ENCODE data around the gene EYS.

Gene EYS

GRCh38 chr6:64170316-64170715 lies 1536.7 kb downstream of the EYS start (continued):
- TF ChIP-seq PATZ1 (CRISPR knock-in tag; IDR thresholded peaks at IDR 0.05; ENCODE audit: borderline replicate concordance), result no peak
- no peak for TF ChIP-seq ZNF565 (CRISPR knock-in tag; conservative IDR thresholded peaks at IDR 0.05; ENCODE audit: low read depth)

- no peak for ATAC-seq
These were observed 1546.5 kb downstream of the EYS start for GRCh38 chr6:64160486-64160885.

GRCh38 chr6:64155063-64155462 lies 1552.0 kb downstream of the EYS start:
- peak; percentile 40; the same call in 2 of the 3 replicates for ATAC-seq
- TF ChIP-seq GLIS3 (CRISPR knock-in tag; IDR thresholded peaks at IDR 0.05), result no peak
- TF ChIP-seq SNAI2 (CRISPR knock-in tag; IDR thresholded peaks at IDR 0.05), result no peak
- no peak for TF ChIP-seq POU6F1 (CRISPR knock-in tag; IDR thresholded peaks at IDR 0.05; ENCODE audit: borderline replicate concordance, low read depth)

More at GRCh38 chr6:64160486-64160885, 1546.5 kb downstream of the EYS start:
- no peak for TF ChIP-seq OSR1 (CRISPR knock-in tag; IDR thresholded peaks at IDR 0.05)

GRCh38 chr6:64146876-64147275 lies 1560.2 kb downstream of the EYS start:
- no peak for TF ChIP-seq BACH2 (CRISPR knock-in tag; IDR thresholded peaks at IDR 0.05; ENCODE audit: borderline replicate concordance)
- no peak for TF ChIP-seq TCF4 (CRISPR knock-in tag; IDR thresholded peaks at IDR 0.05; ENCODE audit: borderline replicate concordance)
- no peak for TF ChIP-seq CREB5 (CRISPR knock-in tag; IDR thresholded peaks at IDR 0.05; ENCODE audit: low read depth)
- no peak for TF ChIP-seq TSHZ2 (CRISPR knock-in tag; IDR thresholded peaks at IDR 0.05)
- TF ChIP-seq ISL1 (CRISPR knock-in tag; IDR thresholded peaks at IDR 0.05), result no peak
- no peak for TF ChIP-seq POU6F1 (CRISPR knock-in tag; IDR thresholded peaks at IDR 0.05; ENCODE audit: borderline replicate concordance, low read depth)
- no peak for TF ChIP-seq PPARA (CRISPR knock-in tag; IDR thresholded peaks at IDR 0.05; ENCODE audit: borderline replicate concordance)
- TF ChIP-seq CSRNP3 (CRISPR knock-in tag; IDR thresholded peaks at IDR 0.05), result no peak

GRCh38 chr6:64146094-64146493 lies 1560.9 kb downstream of the EYS start:
- ATAC-seq, result no peak
- TF ChIP-seq TCF4 (CRISPR knock-in tag; IDR thresholded peaks at IDR 0.05; ENCODE audit: borderline replicate concordance) (no peak), RARB (CRISPR knock-in tag; IDR thresholded peaks at IDR 0.05) (no peak), ZFP3 (CRISPR knock-in tag; IDR thresholded peaks at IDR 0.05) (no peak), ZC3H10 (CRISPR knock-in tag; IDR thresholded peaks at IDR 0.05) (no peak), CSRNP3 (CRISPR knock-in tag; IDR thresholded peaks at IDR 0.05) (no peak), TOX (CRISPR knock-in tag; IDR thresholded peaks at IDR 0.05; ENCODE audit: borderline replicate concordance) (no peak)

More at GRCh38 chr6:64146876-64147275, 1560.2 kb downstream of the EYS start:
- no peak for ATAC-seq

All from SK-N-SH treated with all-trans-retinoic acid at 6 μM for 48 hours (cell line).